SW 1271 (cell line): ENCODE results near the gene ZDHHC7.

Source experiments
- DNase-seq, 2 experiments: peaks; one replicate each; lab custom pipeline; 2025; lab: John Stamatoyannopoulos, UW

ZDHHC7 gene

GRCh38 chr16:84993926-84994325, 17.4 kb downstream of the ZDHHC7 start:
- no peak for DNase-seq

- no peak for DNase-seq
These were observed 18.6 kb downstream of the ZDHHC7 start for GRCh38 chr16:84992717-84993075.

- no peak for DNase-seq
These were observed 20.6 kb downstream of the ZDHHC7 start for GRCh38 chr16:84990782-84991181.

- no peak for DNase-seq
These were observed 21.4 kb downstream of the ZDHHC7 start for GRCh38 chr16:84989749-84990620.

- no peak for DNase-seq
These were observed 22.8 kb downstream of the ZDHHC7 start for GRCh38 chr16:84988328-84989080.

GRCh38 chr16:84986879-84987278, 24.5 kb downstream of the ZDHHC7 start:
- no peak for DNase-seq

GRCh38 chr16:84986102-84986501, 25.2 kb downstream of the ZDHHC7 start:
- no peak for DNase-seq

- DNase-seq: peak in 1 of 2 experiments; percentile 48
These were observed 26.0 kb downstream of the ZDHHC7 start for GRCh38 chr16:84985079-84986065.

- no peak for DNase-seq
These were observed 28.9 kb downstream of the ZDHHC7 start for GRCh38 chr16:84982434-84982833.

GRCh38 chr16:84979516-84979915, 31.8 kb downstream of the ZDHHC7 start:
- no peak for DNase-seq

- DNase-seq: no peak
These were observed 34.5 kb downstream of the ZDHHC7 start for GRCh38 chr16:84976644-84977400.

GRCh38 chr16:84975522-84975921, 35.8 kb downstream of the ZDHHC7 start:
- no peak for DNase-seq

- no peak for DNase-seq
These were observed 36.3 kb downstream of the ZDHHC7 start for GRCh38 chr16:84975066-84975465.

GRCh38 chr16:84973776-84974523, 37.4 kb downstream of the ZDHHC7 start:
- no peak for DNase-seq

- DNase-seq: no peak
These were observed 38.1 kb downstream of the ZDHHC7 start for GRCh38 chr16:84973236-84973635.

- peak in 1 of 2 experiments; percentile 68 for DNase-seq
These were observed 40.7 kb downstream of the ZDHHC7 start for GRCh38 chr16:84970447-84971127.

GRCh38 chr16:84967828-84968227, 43.5 kb downstream of the ZDHHC7 start:
- no peak for DNase-seq

- no peak for DNase-seq
These were observed 45.6 kb downstream of the ZDHHC7 start for GRCh38 chr16:84965428-84966415.
